GM18867 (cell line): ENCODE measurements around the gene TMEM245.
"Not testable (repeated sequence)": the region's sequence is repeated elsewhere in the genome, so short reads cannot be mapped to it uniquely, and the experiment has no call there.

Source experiments
- ATAC-seq: cut with Tn5 transposase; IDR thresholded peaks from one replicate; pipeline ENCODE4 v1.9.1; 2021; ENCODE audit warnings: mild to moderate bottlenecking, moderate library complexity; ENCODE audit not compliant: unreplicated experiment

Gene TMEM245

DNA sequence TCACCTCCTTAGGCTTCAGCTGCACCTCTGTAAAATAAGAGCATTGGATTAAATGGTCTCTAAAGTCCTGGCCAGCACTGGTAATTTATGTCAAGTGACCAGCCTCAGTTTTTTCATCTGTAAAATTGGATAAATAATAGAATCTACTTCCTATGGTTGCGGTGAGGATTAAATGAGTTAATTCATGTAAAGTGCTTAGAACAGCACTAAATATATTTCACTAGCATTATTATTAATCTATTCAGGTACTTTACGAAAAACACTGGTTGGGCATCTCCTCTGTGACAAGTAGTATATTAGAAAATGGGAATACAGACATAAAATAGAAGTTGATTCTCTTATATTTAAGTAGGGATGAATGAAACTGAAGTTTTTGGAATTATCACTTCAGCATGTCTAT lies 13.8 kb upstream of the TMEM245 start:
- no peak for ATAC-seq

- ATAC-seq: no peak
These were observed 12.8 kb upstream of the TMEM245 start for GRCh38 chr9:109132567-109133021.

- no peak for ATAC-seq
These were observed 9.9 kb upstream of the TMEM245 start for GRCh38 chr9:109129470-109130197.

GRCh38 chr9:109126671-109127070 lies 6.9 kb upstream of the TMEM245 start:
- not testable (repeated sequence) for ATAC-seq

GRCh38 chr9:109124121-109124520 lies 4.4 kb upstream of the TMEM245 start:
- no peak for ATAC-seq

DNA sequence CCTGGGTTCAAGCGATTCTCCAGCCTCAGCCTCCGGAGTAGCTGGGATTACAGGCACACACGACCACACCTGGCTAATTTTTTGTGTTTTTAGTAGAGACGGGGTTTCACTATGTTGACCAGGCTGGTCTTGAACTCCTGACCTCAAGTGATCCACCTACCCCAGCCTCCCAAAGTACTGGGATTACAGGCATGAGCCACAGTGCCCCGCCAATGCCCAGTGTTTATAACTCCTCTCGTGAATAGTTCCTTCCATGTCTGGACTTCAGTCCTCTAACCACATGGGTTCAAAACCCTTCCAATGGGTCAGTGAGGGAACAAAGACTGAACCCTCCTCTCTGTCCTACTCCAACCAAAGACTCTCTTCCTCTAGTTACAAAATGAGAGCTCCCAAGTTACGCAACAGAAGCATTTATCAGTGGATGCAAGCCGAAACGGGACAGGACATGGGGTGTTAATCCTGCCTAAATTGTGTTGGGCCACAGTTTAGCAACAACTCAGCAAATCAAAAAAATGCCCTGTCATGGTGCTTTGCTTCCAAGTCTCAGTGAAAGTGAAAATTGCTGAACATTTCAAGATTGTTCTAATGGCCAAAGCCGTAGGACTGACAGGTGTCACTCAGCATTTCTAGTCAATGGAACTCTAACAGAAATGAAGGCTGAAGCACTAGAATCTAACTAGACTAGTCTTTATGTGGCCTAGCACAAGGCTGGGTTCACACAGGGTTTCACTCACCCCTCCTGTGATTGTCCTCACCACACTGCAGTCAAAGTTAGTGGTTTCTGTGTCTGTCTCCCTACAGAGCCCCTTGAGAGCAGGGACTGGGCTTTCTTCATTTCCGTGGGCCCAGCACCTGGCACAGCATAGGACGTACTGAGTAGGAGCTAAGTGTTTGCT lies 3.2 kb upstream of the TMEM245 start:
- ATAC-seq: peak; percentile 28

GRCh38 chr9:109121232-109121796 lies 1.6 kb upstream of the TMEM245 start:
- ATAC-seq: no peak

DNA sequence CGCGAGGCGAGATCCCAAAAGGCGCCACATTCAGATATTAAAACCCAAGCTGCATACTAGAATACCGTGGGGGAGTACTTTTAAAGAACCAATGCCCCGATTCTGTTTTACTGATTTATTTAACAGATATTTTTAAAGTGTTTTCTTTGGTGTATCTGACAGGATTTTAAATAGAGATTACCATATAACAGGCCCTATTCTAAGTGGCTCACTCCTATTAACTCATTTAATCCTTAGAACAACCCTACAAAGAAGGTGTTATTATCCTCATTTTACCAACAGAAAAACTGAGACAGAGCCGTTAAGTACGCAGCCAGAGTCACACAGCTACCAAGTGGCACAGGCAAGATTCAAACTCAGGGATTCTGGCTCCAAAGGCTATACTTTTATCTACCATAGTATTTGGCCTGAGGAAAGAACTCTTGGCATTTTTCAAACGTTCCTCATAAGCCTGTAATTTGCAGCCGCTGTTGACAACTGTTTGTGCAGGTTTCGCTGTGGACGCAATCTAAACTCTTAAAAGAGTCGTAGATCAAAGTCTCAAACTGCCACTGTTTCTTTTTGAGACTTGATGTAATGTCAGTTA lies 550 bp upstream of the TMEM245 start:
- ATAC-seq: no peak

- ATAC-seq: no peak
These were observed 824 bp downstream of the TMEM245 start for GRCh38 chr9:109118808-109119438.

- ATAC-seq: no peak
These were observed 1.6 kb downstream of the TMEM245 start for GRCh38 chr9:109117856-109118807.

GRCh38 chr9:109115931-109116526 lies 3.7 kb downstream of the TMEM245 start:
- ATAC-seq: no peak

DNA sequence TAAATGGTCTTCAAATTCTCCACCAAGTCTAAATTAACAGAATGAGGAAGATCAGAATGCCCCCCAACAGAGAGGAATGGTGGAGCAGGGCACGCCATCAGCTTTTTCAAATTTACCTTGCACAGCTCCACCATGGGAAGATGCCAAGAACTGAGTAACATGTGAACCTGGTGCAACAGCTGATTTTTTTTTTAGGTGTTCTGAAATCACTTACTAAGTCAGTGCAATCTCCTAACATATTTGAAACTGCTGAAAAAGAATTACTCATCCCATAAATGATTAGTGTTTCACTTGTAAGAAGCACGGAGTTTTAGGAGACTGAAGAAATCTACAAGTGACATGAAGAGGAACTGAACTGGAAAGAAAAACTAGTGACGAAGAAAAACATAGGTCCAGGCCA lies 5.1 kb downstream of the TMEM245 start:
- ATAC-seq: no peak

DNA sequence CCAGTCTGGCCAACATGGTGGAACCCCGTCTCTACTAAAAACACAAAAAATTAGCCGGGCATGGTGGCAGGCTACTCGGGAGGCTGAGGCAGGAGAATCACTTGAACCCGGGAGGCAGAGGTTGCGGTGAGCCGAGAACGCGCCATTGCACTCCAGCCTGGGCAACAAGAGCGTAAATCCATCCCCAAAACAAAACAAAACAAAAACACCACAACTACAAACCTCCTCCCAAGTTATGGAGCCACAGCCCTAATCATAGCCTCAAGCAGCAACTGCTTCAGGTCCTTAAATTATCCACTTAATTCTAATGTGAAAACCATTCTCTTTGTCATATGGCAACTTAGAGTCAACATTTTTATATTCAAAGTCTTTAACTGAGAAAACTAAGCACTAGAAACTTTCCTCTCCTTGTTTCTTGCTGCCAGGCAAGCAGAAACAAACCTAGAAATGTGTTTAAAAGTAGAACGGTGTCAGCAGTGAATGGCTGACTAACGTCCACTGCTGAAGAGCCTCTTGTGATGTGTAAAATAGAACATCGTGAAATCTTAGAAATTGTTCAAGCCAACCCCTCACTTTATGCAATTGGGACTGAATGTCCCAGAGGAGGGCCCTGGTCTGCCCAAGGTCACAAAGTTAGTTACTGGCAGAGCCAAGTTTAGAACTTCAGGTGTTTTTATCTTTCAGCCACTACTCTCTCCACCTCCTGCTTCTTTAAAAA lies 5.7 kb downstream of the TMEM245 start:
- no peak for ATAC-seq

DNA sequence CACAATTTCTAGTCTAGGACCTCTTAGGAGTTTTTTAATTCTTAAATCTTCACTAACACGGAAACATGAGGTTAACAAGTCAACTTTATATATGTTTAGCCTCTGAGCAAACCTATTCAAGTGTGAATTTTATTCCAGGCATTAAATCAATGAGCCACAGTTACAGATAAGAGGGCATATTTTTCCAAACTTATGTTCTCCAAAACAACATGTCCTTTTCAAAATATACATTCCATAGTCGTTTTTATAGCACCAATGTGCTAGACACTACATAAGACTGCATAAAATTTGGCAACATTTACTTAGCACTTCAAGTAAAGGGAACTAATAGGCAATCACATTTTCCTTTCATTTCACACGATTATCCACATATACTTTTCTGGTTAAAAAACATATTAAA lies 6.5 kb downstream of the TMEM245 start:
- ATAC-seq: no peak

GRCh38 chr9:109110329-109111021 lies 9.3 kb downstream of the TMEM245 start:
- peak; percentile 88 for ATAC-seq

DNA sequence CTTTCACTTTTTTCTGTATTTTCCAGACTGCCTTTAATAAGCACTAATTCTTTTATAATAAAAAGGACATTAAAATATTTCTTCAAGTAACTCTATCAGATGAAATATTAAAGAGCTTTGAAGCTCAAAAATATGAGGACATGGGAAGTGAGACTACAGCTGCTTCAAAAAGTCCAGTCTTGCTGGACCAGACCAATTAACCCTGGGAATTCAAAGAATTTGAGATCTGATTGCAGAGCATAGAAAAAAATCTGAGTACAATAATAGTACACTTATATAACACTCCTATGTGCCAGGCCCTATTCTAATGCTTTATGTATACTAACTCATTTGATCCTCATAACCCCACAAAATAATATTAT lies 9.8 kb downstream of the TMEM245 start:
- no peak for ATAC-seq

DNA sequence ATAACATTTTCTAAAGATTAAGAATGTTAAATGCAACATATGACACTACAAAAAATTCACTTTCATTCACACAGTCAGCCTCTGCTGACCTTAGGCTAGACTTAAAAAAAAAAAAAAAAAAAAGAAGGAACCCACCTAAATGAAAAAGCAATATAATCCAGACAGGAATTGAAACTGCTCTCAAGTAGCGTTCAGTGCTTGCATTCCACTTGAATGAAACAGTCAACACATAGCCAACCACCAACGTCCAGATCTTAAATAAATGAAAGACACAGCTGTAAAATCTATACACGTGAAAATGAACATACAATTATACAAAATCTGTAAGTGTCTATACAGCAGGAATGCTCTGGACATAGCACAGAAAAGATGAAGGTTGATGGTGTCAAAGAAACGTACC lies 11.4 kb downstream of the TMEM245 start:
- no peak for ATAC-seq
